Measurements from ENCODE around the gene WNT4. TPM values are rescaled to one million over a fixed set of nuclear protein-coding genes. Genes with fewer than 3 reads are reported as not detected.

WNT4 gene
- polyA plus RNA-seq, 1 donor: 10.3 TPM

GRCh38 chr1:22128392-22128791 is 14.5 kb downstream of the WNT4 start:
- no peak for DNase-seq

GRCh38 chr1:22127731-22128130 is 15.2 kb downstream of the WNT4 start:
- DNase-seq: no peak

- no peak for DNase-seq
Observed at GRCh38 chr1:22127248-22127647, 15.6 kb downstream of the WNT4 start.

DNA sequence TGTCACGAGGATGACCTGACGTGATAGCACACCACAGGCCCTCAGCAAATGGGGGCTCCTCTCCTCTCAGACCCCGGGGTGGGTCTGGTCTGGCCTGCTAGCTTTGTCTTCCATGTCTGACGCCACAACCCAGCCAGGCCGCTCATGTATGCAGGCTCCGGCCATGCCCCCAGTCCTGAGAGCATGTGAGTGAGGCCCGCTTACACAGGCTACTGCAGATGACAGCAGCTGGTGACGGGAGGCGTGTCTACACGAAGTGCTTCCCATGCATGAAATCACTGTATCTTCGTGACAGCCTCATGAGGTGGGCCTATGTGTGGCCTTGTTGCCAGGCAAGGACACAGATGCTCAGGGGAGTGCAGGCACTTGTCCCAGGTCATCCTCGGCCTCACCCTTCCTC is 16.4 kb downstream of the WNT4 start:
- no peak for DNase-seq

DNA sequence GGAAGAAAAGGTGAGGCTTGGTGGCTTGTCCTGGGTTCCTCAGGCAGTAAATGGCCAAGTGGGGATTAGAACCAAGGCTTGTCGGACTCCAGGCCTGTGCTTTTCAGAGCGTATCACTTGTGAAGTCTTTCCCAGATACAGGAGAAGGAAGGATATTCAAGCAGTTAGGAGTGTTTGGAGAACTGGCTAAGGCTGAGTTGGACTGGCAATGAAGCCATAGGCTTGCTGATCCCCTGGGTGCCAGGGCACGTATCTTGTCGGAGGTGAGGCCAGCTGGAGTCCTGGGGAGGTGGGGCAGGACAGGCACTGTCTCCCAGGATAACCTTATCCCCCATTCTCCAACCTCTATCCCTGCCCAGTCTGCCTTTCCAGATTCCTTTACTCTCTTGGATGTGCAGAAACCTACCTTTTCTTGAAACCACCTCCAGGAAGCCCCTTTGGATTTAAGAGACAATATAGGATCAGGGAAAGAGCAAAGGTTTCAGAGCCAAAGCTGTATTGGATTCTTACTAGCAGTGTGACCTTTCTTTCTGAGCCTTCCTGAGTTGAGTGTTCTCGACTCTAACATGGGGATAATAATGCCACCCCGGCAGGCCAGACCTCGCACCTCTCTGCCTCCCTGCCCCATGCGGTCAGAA is 18.2 kb downstream of the WNT4 start:
- no peak for DNase-seq

DNA sequence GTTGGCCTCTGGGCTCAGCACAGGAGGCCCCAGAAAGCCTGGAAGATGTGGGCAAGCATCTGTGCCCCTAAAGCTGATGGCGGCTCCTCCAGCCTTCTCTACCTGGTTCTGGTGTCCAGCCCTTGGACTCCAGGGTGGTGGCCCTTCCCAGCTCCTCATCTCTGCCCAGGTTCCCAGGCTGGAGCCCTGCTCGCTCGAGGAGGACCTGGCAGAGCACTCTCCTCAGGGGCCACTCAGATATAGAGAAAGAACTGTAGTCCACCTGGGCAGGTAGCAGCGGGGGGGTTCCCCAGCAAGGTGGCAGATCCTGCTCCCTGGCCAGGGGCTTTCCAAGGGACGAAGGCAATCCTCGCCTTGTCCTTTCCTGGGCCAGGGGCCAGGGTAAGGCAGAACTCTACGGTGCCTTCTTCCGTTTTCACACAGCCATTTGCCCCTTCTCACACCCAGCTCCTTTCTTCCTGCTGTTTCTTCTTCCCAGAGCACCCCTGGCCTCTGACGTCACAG is 18.9 kb downstream of the WNT4 start:
- DNase-seq: no peak

- no peak for DNase-seq
Observed at GRCh38 chr1:22123071-22123390, 19.9 kb downstream of the WNT4 start.

- DNase-seq: no peak
Observed at GRCh38 chr1:22122273-22123070, 20.4 kb downstream of the WNT4 start.

DNA sequence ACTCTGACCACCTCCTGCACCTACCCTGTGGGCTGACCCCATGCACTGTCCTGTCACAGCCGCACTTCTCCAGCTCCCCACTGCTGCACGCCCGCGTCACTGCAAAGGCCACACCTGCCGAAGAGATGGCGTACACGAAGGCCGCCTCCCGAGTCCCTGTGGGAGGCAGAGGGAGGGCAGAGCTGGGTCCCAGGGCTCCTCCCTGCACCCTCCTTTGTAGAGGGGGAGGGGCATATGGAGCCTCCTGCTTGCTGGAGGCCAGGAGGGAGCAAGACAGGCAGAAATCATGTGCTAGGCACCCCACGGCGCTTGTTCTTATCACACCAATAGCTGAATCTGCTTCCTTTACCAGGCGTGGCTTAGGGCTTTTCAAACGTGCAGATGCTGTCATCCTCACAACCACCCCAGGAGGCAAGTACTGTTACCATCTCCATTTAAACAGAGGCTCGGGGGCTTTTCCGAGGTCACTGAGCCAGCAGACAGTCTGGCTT is 21.4 kb downstream of the WNT4 start:
- DNase-seq: no peak

GRCh38 chr1:22120469-22120790 is 22.5 kb downstream of the WNT4 start:
- no peak for DNase-seq

GRCh38 chr1:22119626-22120468 is 23.1 kb downstream of the WNT4 start:
- DNase-seq: no peak

DNA sequence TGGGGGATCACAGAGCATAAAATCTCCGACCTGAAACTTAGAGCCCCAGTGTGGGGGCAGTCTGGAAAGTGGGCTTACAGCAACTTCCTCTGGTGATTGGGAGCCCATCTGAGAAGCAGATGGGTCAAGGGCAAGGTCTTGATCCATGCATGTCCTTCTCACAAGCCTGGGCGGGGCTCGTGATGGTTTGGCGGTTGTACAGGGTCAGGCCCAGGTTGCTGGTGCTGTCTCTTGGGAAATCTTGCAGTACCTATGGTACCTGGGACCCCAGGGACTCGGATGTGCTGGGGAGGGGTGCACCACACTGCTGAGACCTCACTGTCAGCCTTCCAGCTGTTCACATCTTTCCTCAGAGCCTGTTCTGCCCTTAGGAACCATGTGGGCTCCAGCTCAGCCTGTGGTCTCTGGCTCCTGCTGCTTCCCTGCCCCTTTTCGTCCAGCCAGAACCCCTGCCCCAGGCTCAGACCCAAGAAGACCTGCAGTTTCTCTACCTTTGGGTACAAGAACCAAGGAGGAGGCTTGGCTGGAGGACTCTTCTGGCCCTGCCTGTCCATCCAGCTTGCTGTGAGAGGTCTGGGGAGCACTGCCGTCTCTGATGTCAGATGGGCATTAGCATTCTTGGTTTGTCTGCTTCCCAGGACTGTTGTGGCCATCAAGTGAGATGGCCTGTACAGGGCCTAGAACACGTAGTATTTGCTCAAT is 24.5 kb downstream of the WNT4 start:
- no peak for DNase-seq

- DNase-seq: no peak
Observed at GRCh38 chr1:22117851-22118250, 25.0 kb downstream of the WNT4 start.

GRCh38 chr1:22117238-22117637 is 25.7 kb downstream of the WNT4 start:
- no peak for DNase-seq

- no peak for DNase-seq
Observed at GRCh38 chr1:22115286-22115685, 27.6 kb downstream of the WNT4 start.

DNA sequence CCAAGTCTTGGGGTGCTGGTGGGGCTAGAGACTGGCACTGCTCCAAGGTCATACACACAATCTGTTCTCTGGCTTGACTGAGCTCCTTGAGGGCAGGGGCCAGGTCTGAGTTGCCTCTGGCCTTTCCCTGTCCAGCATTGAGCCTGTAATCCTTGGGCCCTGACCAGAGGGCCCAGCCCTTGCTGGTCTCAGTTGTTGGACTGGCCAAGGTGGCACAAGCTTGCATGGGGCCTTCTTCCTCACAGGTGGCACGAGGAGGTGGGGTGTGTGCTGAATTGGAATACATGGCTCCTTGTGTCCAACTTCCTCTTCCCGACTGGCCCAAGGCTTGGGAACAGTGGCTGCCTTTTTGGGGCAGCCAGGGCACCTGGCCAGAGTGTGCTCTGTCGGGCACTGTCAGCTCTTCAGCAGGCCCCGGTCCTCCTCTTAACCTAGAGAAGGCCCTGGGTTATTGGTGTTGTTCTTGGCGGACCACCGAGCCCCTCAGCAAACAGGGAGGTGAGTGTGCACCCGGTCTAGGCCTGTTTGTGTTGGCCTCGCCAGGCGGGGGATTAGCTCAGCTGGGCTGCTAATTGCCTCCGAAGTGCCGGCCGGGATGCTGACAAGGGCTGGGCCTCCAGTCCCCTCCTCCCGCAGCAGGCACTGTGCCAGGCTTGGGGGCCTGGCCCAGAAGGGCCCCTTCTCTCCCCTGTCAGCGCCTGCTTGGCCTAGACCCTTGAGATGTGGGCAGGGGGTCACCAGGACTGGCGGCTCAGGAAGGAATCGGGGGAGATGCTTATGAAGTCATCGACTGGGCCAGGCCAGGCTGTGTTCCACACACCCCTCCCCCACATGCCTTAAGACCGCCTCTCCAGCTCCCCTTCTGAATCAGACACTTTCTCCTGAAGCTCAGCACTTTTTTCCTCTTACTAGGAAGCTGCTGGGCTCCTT is 28.5 kb downstream of the WNT4 start:
- no peak for DNase-seq

DNA sequence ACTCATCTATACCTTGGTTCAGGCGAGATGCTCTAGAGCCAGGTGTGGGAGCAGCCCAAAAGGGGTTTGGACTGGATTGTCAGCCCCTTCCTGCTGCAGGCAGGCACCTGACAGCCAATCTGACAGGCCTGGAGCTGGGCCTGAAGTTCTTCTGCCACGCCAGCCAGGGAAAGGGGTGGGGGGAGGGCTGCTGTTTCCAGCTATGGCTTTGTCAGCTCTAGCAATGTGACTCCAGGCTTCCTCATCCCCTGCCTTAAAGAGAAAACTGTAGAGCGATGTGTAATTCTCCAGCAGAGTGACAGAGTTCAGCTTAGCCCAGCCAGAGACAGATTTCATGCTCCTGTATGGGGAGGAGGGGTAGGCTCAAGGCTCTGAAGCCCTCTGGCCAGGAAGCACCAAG is 30.3 kb downstream of the WNT4 start:
- DNase-seq: no peak

DNA sequence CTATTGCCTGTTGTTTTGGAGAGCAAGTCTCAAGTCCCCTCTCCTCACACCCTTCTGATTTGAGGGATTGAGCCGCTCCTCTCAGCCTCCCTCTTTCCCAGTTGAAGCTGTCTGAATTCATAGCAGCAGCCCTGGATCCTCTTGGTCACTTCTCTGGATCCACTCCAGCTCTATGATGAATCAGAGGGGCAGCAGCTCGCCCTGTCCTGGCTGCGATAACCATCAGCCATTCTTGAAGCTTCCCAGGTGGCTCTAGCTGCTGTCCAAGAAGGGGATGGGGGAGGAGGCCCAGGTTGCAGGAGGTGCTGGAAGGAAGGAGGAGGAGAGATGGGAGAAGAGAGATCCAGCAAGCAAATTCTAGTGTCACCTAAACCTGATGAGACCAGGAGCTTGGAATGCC is 31.3 kb downstream of the WNT4 start:
- no peak for DNase-seq

GRCh38 chr1:22111115-22111514 is 31.8 kb downstream of the WNT4 start:
- DNase-seq: no peak

DNA sequence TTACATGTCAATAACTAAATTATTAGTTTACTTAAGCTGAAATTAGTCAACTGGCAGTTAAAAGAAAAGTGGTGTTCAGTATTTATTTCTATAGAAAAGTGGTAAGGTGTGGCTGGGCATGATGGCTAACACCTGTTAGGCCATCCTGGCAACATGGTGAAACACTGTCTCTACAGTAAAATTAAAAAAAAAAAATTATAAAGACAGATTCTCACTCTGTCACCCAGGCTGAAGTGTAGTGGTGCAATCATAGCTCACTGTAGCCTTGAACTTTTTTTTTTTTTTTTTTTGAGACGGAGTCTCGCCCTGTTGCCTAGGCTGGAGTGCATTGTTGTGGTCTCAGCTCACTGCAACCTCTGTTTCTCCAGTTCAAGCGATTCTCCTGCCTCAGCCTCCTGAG is 32.9 kb downstream of the WNT4 start:
- no peak for DNase-seq

DNA sequence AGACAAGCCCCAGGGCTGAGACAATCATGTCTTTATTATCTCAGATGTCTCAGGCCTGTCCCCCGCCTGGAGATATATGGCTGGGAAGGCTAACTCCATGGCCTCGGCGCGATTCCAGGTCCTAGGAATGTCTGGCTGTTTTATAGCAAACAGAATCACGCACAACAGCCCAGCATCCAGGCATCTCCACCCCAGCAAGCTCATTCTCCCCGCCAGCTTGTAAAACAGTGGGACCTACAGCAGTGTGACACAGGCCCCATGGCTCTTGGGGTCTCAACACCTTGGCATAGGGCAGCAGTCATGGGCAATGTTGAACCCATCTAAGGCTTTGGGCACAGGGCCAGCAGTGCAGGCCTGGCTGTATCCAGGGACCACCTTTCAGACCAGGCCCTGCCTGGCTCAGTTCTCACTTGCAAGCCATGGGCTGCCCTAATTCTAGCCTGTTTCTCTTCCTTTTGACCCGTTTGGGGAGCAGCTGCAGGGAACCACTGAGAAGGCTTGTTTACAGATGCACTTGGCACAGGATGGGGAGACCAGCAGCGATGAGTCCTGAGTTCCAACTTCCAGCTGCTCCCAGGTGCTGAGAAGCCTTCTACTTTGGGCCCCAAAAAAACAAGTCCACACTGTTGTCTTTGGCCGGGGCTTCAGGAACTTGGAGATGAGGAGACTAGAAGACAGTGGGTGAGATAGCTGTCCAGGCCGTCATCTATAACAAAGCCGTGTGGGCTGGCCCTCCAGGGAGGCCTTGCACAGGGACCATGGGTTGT is 34.4 kb downstream of the WNT4 start:
- peak; percentile 43 for DNase-seq
